ENCODE measurements around the gene HM13. TPM values are rescaled to one million over a fixed set of nuclear protein-coding genes. Genes with fewer than 3 reads are reported as not detected.

The HM13 gene
- total and polyA plus RNA-seq, 9 of the 15 experiments (the other 6 are each of a cell fraction or from before 2014, with no cell fraction given), result 7.7 to 136 (median 74.5) TPM

GRCh38 chr20:31590717-31591225, 76.5 kb downstream of the HM13 start (continued):
- no peak for TF ChIP-seq GTF2B (IDR thresholded peaks at IDR 0.05; ENCODE audit: extremely low read depth, insufficient read length)

GRCh38 chr20:31593221-31594001, 79.2 kb downstream of the HM13 start:
- H4K20me1 ChIP-seq (replicated peaks; ENCODE audit: control insufficient read depth, insufficient read depth, low read length), result no peaks in the 10 kb centered on the region
- H3K9ac ChIP-seq (ENCODE audit: insufficient read depth in 1 of 2, low read depth in 2 of 2, low read length in 2 of 2), result peak overlapping the region in 1 of 2 experiments; percentile 68; a peak in 2 of 4 replicates
- H3K9me3 ChIP-seq (replicated peaks; ENCODE audit: control insufficient read depth, insufficient read depth, low read depth, low read length), result no peaks in the 10 kb centered on the region
- intact Hi-C loops (cut with micrococcal nuclease) (no loop called here), in situ Hi-C loops (cut with MboI) (loop anchor here (25.0 kb wide), 1 partner anchor 1044 kb away; no protein-coding TSS in a partner anchor)
- no peak overlapping the region for H3K4me3 ChIP-seq
- no peaks in the 10 kb centered on the region; the same call in 2 of the 3 replicates for H3K79me2 ChIP-seq (ENCODE audit: control insufficient read depth, insufficient read depth, low read length)
- H2AFZ ChIP-seq (ENCODE audit: low read depth, low read length), result peak overlapping the region; percentile 39; the same call in 1 of the 2 replicates
- peak overlapping the region; percentile 57; the same call in 2 of the 3 replicates for H3K27ac ChIP-seq (ENCODE audit: extremely low read depth, low read depth, low read length)
- no peaks in the 10 kb centered on the region for H3K36me3 ChIP-seq (ENCODE audit: control insufficient read depth, insufficient read depth, low read length)
- ChIA-PET CTCF (ENCODE audit: low intra/inter-chr PET ratio) (no interaction called here), POLR2A (interaction anchor here (0.6 to 1.9 kb wide), 6 partner anchors 8 to 26 kb away, joined by 3 to 17 read pairs (median 4); partner anchors contain the start of gene ID1)
- BruUV-seq (replicated peaks), result no TSS peak
- peak; percentile 65 for ATAC-seq
- H3K27me3 ChIP-seq (ENCODE audit: control insufficient read depth in 2 of 2, insufficient read depth in 2 of 2, low read length in 2 of 2), result no peaks in the 10 kb centered on the region
- peak; percentile 51 for FAIRE-seq
- H3K4me1 ChIP-seq (replicated peaks in 1 of 2; ENCODE audit: control insufficient read depth in 2 of 2, insufficient read depth in 2 of 2, low read length in 2 of 2), result peaks cover 34 to 35% of the 10 kb centered on the region in 2 experiments
- no peaks in the 10 kb centered on the region for H3K9me1 ChIP-seq (ENCODE audit: control insufficient read depth, insufficient read depth, low read length)
- 35% methylated on average over 8 of the region's 11 CpGs for WGBS (ENCODE audit: insufficient coverage, low coverage, missing lambda C conversion rate)
- no peak overlapping the region for H3K4me2 ChIP-seq (ENCODE audit: insufficient read depth, low read length)
- DNase-seq (ENCODE audit: extremely low read depth in 1 of 4, low spot score in 3 of 4), result peak; percentile 54 to 66 (median 62)
- TF ChIP-seq RBFOX2 (IDR thresholded peaks at IDR 0.05; ENCODE audit: low read depth, low read length), result 0 out of 2 replicates have a peak, but pooled peaks have one; percentile 21
- no peak for TF ChIP-seq ID3 (CRISPR knock-in tag; IDR thresholded peaks at IDR 0.05)
- TF ChIP-seq ID3 (tag; IDR thresholded peaks at IDR 0.05), result no peak
- peak; percentile 69 for TF ChIP-seq C11orf30 (IDR thresholded peaks at IDR 0.05; ENCODE audit: low read depth)
- TF ChIP-seq NBN (IDR thresholded peaks at IDR 0.05; ENCODE audit: low read depth), result 0 out of 2 replicates have a peak, but pooled peaks have one; percentile 37
- TF ChIP-seq ARID1B (IDR thresholded peaks at IDR 0.05), result peak; percentile 69
- TF ChIP-seq MYC (IDR thresholded peaks at IDR 0.05; ENCODE audit: low read depth, low read length), result no peak
- no peak for TF ChIP-seq MYC (CRISPR knock-in tag; IDR thresholded peaks at IDR 0.05; ENCODE audit: borderline replicate concordance, low read depth)
- peak; percentile 42 for TF ChIP-seq EP300 (IDR thresholded peaks at IDR 0.05; ENCODE audit: low read length)
- TF ChIP-seq ZNF592 (IDR thresholded peaks at IDR 0.05), result peak; percentile 75; the same call in 1 of the 2 replicates
- TF ChIP-seq ZNF384 (IDR thresholded peaks at IDR 0.05; ENCODE audit: low read depth, low read length), result peak; percentile 88
- peak; percentile 75; the same call in 1 of the 2 replicates for TF ChIP-seq JUN (IDR thresholded peaks at IDR 0.05; ENCODE audit: borderline replicate concordance, low read depth, low read length)
- TF ChIP-seq JUN (CRISPR knock-in tag; IDR thresholded peaks at IDR 0.05; ENCODE audit: borderline replicate concordance), result no peak
